Amniotic epithelial cell (primary cell): ENCODE results near the gene GABRB3.

ENCODE experiments used
- DNase-seq: peaks from one replicate; pipeline ENCODE4 v3.0.0-alpha.2; 2010; ENCODE audit warnings: low read depth

GABRB3 gene

DNA sequence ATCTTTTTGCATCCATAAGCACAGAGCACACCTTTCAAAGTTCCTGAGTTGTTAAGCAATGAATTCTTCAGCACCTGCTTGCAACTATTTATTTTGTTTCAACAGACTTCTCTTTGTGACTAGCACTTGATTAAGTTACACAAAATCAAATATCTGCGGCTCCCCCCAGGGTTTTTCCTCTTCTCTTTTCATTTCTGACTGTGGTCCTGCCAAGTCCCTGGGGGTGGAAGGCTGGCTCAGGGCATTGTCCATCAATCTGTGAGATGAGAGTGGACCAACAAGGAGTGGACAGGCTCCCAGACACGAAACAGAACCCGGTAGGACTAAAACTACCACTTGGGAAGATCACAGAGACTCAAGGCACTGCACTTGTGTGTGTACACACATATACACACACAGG is 96.8 kb downstream of the GABRB3 start:
- DNase-seq, result no peak

GRCh38 chr15:26674467-26674866 is 98.4 kb downstream of the GABRB3 start:
- no peak for DNase-seq

GRCh38 chr15:26673445-26673844 is 99.4 kb downstream of the GABRB3 start:
- no peak for DNase-seq

- no peak for DNase-seq
These were observed 102.8 kb downstream of the GABRB3 start for GRCh38 chr15:26670116-26670515.

DNA sequence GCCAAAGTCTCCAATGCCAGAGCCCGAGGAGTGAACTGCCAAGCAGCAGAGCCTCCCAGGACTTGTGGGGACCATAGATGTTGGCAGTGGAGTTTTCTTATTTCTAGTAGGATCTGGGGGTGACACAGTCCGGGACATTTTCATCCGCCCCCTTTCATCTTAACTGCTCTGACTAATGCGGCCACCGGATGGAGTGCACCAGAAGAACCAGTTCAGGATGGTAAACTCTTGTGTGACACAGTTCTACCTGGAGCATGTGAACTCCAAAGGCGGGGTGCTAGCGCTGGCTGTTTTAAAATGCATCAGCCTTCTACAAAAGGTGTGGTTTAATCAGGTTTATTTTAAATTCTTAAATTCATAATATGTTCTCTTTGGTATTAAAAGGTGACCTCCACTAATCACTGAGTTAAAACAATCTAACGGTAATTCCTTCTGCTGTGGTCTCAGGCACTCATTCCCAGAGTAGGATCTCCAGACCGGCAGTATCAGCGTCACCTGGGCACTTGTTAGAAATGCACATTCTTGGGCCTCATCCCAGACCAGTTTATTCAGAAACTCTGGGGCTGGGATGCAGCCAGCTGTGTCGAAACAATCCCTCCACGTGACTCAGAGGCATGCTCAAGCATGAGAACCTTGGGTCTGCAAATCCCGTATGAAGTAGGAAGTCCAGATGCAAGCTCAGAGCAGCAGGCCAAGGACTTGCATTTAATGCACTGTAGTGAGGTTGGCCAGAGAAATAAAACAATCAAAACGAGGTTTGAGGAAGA is 105.5 kb downstream of the GABRB3 start:
- no peak for DNase-seq

DNA sequence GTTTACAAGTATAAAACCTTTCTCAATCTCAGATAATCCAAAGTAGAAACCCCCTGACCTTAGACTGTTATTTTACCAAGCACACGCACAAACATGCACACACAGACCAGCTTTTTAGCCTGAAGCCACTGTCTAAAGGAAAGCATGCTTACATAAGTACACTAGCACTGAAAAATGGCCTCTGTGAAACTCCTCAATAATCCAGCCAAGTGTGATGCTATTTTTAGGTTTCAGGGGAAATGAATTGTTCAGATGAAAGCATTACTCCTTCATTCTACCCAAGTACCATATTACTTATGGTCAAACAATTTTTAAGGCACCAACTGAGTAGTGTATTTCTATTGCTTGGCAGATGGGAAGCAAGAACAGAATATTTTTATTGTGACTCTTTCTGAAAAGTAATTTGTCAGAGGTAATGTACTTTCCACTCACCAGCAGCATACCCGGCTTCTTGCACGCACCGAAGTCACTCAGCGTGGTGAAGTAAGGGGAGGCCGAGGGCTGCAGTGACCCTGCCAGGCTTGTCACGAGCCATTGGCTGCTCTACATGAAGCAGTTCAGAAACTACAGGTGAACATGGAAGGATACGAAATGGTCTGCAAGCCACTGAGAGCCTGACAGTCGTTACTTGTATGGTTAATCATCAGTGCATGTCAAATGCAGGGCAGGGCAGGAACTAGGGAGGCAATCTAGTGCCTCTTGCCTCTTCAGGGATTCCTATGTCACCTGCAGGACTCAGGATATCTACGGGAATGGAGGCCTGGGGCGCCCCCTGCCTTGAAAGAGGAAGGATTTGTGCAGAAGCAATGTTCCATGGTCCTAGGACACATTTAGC is 106.7 kb downstream of the GABRB3 start:
- no peak for DNase-seq

DNA sequence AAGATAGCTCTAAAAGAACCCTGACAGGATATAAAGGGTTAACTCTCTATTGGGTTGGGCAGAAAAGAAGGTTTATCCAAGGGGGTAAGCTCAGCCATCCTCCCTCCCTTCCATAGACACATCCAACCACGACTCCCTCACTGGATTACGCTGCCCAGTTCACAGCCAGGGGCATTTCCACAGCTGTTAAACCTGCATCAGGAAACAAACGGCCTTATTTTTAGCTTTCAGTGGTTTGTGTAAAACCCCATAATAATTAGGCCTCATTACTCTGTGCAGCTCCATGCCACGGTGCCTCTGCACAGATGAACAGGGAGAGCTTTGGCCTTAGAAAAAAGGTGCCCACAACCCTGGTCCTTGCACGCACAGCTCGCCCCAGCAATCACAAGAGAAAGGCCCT is 110.6 kb downstream of the GABRB3 start:
- DNase-seq, result no peak

DNA sequence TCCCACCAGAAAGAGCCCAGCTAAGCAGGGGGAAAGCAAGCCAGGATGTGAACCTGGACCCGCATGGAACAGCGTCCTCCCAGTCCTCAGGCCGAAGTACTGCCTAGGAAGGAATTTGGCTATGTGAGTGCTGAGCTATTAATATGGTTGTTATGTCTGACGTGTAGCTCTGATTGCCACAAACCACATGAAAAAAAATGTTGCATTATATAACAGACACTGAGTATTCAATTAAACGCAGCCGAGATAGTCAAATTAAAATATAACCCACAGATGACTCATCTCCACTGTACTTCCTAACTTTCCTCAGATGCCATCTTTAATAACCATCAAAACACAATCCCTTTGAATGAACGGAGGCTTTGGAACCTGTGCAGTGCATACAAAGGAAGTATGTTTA is 111.1 kb downstream of the GABRB3 start:
- no peak for DNase-seq

DNA sequence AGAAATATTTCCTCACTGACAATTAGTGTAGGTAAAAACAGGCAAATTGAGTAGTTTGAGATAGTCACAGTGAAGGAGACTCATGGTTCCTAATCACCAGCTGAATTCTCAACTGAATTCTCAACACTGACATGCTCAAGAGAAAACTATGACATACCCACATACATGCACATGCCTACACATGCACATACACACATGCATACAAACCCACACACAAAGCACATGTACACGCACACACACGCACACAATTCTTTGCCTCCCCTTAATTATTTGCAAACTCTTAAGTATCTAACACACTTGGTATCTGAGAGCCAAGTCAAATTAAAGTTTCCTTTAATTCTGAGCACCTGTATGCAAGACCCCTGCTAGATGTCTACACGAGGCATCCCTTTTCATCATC is 111.8 kb downstream of the GABRB3 start:
- DNase-seq, result no peak

DNA sequence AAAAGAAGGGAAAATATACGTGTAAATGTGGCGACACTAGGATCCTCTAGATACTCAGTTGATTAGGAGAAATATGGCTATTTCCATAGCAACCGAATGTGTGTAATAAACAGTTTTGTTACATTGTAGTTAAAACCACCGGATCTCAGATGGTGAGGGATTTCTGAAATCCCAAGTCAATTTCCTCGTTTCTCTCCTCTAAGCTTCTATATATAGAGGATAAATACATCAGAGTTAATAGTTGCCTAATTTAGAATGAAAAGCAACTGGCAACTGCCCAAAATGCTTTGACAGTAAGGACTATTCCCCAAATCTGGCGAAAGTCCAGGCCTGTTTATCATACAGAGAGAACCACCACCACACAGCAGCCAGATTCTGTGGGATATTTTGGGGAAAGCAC is 112.6 kb downstream of the GABRB3 start:
- no peak for DNase-seq

- DNase-seq, result no peak
These were observed 114.6 kb downstream of the GABRB3 start for GRCh38 chr15:26658290-26658689.

- DNase-seq, result no peak
These were observed 116.8 kb downstream of the GABRB3 start for GRCh38 chr15:26656080-26656479.

DNA sequence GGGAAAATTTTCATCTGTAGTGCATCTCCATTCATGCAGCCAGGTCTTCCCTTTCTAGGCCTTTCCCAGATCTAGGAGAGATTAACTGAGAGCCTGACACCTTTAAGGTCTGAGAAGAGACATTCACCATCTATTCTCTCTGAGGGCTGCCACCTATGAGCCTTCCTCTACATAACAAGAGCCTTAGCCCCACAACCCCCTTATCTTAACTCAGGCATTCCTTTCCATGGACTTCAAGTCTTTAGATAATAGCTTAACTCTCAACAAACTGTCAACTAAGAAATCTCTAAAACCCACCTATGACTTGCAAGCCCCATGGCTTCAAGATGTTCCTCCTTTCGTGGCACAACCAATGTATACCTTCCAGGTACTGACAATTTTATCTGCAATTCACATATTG is 121.0 kb downstream of the GABRB3 start:
- no peak for DNase-seq

DNA sequence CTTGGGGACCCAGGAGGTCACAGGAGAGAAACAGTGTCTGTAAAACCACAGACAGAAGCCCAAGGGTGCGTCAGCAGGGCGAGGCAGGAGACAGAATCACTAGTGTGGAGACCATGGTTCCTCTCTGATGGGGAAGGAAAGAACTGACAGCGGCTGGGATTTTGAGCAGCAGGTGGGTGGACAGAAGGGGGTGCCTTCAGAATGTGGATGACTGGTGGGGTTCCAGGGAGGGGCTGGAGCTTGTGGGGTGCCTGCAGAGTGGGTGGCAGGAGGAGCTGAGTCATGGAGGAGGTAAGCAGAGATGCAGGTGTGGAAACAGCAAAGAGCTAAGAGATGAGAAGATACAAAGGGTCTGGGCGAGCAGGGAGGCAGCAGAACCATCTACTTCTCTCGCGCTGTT is 124.2 kb downstream of the GABRB3 start:
- DNase-seq, result no peak

GRCh38 chr15:26644948-26645347 is 127.9 kb downstream of the GABRB3 start:
- no peak for DNase-seq

DNA sequence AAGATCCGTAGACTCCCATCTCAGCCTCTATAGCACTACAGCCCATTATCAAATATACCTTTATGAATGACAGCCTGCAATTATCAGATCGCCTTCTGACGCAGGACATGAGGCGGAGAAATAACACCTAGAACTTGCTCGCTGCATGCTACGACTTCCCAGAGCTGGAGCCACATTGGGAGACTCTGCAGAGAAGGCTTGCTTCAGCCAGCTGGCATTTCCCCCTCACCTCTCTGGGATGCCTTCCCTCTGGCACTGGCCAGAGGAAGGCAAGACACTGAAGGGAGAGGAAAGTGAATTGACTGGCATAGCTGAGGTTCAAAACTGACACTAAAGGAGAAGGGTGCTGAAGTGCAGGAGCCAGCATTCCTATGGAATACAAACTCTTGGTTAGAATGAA is 131.7 kb downstream of the GABRB3 start:
- DNase-seq, result no peak

DNA sequence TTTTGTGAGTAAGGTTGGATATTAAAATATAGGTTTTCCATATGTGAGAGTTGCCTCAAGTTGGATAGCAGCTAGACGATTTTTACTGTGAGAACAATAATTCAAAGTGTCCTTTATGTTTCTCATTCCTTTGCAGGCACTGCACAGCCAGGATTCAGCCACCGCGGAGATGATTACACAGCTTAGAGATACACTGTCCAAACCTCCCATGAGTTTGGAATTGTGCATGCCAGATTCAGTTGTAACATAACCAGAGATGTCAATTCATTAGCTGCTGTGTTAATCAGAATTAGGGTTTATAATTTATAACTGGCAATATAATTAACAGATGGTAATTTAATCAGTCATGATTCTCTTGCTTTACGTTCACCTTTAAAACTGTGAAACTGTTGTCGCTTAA is 132.3 kb downstream of the GABRB3 start:
- DNase-seq, result no peak

DNA sequence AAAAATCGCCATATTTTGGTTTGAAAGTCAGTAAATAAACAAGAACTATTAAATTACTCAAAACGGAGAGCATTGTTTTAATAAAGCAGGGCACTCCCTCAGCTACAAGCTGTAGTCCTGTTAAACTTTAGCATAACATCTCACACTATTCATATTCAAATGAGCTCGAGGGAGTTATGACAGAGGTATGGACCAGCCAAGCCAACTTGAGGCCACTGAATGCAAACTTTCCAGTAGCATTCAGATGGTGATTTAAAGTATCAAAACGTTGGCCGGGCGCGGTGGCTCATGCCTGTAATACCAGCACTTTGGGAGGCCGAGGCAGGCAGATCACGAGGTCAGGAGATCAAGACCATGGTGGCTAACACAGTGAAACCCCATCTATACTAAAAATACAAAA is 132.9 kb downstream of the GABRB3 start:
- no peak for DNase-seq

DNA sequence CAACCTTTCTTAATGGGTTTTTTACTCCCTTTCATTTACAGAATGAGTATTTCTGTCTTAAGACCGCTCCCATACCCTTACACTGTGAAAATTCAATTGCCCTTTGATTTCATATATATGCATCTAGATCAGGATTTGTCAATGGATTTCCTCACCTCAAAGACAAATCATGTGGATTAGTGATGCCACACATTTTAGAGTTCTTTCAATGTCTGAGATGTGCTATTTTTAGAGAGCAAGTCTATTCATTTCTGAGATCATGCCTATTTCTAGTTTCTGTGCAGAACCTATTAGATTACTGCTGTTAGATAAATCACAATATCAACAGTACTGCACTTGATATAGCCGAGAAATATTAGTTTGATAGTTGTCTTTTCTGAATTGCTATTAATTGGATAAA is 137.3 kb downstream of the GABRB3 start:
- DNase-seq, result no peak

DNA sequence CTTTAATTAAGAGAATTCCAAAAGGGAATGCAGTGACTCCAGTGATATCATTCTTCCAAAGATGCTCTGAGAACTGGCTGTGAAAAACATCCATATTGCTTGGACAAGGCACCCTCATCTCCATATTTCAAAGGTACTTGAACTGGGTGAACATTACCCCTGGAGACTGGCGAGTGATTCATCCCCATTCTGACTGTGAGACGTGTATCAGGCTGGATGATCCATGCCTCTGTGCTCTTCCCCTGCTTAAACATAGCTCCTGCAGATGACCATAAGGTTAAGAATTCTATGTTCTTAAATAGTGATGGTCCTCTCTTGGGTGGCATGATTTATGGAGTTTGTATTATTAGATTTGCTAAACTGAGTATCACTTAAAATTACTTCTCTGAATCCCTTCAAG is 137.8 kb downstream of the GABRB3 start:
- no peak for DNase-seq

GRCh38 chr15:26634319-26634718 is 138.5 kb downstream of the GABRB3 start:
- DNase-seq, result no peak

DNA sequence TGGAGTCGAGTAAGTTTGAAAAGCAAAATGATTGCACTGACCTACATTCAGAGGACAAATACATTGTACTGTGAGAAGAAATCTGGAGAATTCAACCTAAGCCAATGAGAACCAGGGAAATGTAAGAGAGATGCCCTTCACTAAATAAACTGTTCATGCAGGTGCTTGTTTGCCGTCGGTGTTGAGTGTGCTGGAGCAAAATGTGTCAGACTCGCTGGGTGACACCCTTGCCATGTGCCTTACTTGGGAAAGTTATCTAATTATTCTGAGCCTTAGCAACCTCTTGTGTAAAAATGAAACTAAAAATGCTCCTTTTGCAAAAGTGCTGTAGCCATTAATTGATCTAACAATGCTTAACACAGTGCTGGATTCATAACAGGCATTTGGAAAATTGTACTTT is 140.4 kb downstream of the GABRB3 start:
- no peak for DNase-seq

DNA sequence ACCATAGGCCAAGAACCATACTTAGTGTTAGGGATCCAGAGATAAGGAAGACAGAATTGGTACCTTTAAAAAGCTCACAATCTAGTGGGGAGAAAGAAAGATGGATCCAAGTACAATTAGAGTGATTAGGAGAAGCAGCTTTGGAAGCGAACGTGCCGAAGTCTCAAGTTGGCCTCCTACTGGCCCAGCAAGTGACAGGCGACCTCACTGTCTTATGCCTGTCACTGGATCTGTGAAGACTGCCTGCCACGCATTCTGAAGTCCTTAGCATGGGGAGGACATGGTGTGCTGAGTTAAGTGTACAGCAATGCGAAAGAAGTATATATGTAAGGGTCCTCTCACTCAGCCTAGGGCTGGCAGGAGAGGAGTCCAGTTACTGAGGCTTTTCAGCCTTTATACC is 141.0 kb downstream of the GABRB3 start:
- DNase-seq, result no peak

GRCh38 chr15:26630857-26631256 is 142.0 kb downstream of the GABRB3 start:
- no peak for DNase-seq
